CD4-positive, alpha-beta T cell treated with Interleukin-6 for 4 hours (primary cell): ENCODE measurements around the gene PCDH11Y.
"Not testable (repeated sequence)": the region's sequence is repeated elsewhere in the genome, so short reads cannot be mapped to it uniquely, and the experiment has no call there.

Source experiments
- DNase-seq: peaks from one replicate; pipeline ENCODE4 v3.0.0-alpha.2; 2020; ENCODE audit warnings: mixed read lengths

PCDH11Y gene, protein sequence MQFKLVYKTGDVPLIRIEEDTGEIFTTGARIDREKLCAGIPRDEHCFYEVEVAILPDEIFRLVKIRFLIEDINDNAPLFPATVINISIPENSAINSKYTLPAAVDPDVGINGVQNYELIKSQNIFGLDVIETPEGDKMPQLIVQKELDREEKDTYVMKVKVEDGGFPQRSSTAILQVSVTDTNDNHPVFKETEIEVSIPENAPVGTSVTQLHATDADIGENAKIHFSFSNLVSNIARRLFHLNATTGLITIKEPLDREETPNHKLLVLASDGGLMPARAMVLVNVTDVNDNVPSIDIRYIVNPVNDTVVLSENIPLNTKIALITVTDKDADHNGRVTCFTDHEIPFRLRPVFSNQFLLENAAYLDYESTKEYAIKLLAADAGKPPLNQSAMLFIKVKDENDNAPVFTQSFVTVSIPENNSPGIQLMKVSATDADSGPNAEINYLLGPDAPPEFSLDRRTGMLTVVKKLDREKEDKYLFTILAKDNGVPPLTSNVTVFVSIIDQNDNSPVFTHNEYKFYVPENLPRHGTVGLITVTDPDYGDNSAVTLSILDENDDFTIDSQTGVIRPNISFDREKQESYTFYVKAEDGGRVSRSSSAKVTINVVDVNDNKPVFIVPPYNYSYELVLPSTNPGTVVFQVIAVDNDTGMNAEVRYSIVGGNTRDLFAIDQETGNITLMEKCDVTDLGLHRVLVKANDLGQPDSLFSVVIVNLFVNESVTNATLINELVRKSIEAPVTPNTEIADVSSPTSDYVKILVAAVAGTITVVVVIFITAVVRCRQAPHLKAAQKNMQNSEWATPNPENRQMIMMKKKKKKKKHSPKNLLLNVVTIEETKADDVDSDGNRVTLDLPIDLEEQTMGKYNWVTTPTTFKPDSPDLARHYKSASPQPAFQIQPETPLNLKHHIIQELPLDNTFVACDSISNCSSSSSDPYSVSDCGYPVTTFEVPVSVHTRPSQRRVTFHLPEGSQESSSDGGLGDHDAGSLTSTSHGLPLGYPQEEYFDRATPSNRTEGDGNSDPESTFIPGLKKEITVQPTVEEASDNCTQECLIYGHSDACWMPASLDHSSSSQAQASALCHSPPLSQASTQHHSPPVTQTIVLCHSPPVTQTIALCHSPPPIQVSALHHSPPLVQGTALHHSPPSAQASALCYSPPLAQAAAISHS (N-terminal part only)

DNA sequence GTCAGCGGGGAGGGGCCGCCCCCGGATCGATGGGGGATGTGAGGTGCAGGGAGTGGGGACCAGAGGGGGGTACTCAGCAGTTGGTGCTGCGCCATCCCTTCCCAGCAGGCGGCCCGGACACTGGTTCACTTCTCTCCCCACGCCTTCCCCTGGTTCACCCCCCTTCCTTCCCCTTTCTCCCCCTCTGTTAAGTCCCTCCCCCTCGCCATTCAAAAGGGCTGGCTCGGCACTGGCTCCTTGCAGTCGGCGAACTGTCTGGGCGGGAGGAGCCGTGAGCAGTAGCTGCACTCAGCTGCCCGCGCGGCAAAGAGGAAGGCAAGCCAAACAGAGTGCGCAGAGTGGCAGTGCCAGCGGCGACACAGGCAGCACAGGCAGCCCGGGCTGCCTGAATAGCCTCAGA lies at the start of gene PCDH11Y:
Gene PCDH11Y, plus strand, starts transcription at position 240 of the 400 bp plus-strand sequence. CDS start 56,804 bp downstream, outside the sequence.
- DNase-seq: not testable (repeated sequence)

DNA sequence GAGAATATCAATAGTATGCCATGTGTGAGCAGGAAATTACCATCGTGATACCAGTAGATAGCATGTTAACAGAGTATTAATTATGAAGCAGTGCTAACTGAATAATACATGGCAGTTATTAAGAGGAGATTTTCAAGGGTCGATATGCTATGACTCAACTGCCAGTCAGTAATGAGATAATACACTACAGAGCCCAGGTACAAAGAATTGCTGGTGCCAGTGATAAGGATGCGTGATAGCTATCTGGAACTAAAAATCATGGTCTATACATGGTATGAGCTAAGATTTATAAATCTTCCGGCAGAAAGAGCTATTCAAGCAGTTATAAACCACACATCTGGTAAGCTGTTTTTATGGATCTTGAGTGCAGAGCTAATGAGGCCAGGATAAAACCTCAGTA lies 32.2 kb upstream of the PCDH11Y start:
- DNase-seq: not testable (repeated sequence)

GRCh38 chrY:4991743-4992400 lies 8.2 kb upstream of the PCDH11Y start:
- not testable (repeated sequence) for DNase-seq

GRCh38 chrY:4994892-4995291 lies 5.2 kb upstream of the PCDH11Y start:
- DNase-seq: not testable (repeated sequence)

DNA sequence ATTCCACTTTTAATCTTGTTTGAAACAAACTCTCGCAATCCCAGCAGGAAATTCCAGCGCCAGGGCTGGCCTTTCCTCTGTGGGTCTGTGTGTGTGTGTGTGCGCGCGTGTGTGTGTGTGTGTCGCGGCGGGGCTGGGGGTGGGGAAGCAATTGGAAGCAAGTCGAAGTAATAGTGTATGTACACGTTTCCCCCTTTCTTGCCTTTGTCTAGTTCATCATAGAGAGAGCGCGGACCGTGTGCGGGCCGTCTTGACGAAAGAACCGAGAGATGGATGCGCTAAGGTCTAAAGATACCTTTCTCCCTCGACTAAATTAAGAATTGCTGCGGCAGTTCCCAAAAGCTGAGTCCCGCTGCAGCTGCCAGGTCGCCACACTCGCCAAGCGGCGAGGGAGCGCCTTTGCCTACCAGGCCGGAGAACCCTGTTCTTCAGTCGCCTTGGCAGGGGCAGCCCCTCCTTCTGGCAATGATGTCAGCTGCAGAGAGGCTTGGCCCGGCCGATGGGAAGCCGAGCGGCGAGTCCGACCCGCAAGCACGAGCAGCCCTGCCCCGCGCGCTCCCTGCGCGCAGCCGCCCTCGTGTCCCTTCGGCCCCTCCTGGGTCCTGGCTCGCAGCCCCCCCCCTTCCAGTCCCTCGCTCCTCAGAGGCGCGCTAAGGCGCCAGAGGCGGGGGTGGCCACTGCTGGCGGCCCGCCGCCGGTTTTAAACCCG lies 2.5 kb downstream of the PCDH11Y start:
- DNase-seq: not testable (repeated sequence)

DNA sequence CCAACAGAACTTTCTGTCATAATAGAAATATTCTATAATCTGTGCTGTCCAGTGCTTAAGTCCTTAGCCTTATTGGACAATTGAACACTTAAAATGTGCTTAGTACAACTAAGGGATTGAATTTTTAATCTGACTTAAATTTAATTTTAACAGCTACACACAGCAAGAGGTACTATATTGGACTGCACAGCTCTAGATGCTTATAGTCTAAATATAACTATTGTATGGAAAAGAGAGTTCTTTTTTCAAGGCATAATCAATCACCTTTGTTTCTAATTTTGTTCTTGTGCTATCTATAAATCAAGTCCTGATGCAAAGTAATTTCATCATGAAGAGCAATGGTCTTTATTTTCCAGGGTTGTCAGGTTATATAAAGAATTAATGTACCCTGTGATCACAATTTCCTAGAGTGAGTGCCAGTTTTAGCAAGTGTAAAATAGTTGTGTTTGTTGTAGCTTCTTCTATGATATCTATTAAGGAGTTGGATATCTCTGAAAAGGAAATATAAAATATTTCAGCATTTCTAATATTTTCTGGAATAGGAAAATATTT lies 39.0 kb downstream of the PCDH11Y start:
- not testable (repeated sequence) for DNase-seq

DNA sequence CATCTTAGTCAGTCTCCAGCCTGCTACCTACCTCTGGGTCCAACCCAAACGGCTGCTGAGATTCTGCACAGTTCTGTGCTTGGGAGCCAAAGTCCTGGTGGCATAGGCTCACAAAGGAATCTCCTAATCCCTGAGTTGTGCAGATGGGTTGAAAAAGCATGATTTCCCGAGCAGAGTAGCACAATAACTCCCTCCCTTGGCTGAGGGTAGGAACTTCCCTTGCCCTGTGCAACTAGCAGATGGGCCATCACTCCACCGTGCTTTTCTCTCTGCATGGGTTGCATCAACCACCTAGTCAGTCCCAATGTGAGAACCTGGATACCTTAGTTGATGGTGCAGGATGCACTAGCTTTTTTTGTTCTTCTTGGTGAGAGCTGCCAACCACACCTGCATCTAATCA lies 82.9 kb downstream of the PCDH11Y start:
- DNase-seq: not testable (repeated sequence)

DNA sequence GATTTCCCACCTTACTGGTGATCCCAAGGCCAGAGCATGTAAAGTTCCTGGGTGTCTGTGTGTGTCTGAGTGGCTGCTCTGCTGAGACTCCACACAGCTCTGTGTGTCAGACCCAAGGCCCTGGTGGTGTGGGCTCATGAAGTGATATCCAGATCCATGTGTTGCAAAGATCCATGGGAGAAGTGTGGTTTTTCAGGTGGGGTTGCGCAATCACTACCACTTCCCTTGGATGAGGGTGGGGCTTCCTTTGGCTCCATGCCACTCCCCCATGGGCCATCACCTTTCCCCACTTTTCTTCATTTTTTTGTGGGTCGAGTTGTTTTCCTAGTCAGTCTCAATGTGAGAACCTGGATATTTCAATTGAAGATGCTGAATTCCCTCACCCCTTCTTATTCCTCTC lies 182.9 kb downstream of the PCDH11Y start:
- DNase-seq: not testable (repeated sequence)

DNA sequence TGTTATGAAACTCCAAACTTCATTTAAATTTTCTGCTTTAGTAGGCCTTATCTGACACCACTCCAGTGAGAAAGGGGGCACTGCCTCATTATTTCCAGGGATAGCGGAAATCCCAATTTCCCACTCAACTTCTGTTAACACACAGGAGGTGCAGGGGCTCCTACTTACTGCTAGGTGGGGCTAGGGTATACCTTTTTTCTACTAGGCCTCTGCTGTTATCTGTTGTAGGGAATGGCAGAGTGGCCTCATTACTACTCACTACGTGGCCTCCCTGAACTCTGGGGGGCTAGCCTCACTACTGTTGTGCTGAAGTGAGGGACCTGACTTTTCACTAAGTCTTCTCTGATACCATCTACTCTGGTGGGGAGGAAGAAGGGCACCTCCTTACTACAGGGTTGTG lies 215.0 kb downstream of the PCDH11Y start:
- not testable (repeated sequence) for DNase-seq

- DNase-seq: not testable (repeated sequence)
Measured at GRCh38 chrY:5324931-5325330, 324.8 kb downstream of the PCDH11Y start.

DNA sequence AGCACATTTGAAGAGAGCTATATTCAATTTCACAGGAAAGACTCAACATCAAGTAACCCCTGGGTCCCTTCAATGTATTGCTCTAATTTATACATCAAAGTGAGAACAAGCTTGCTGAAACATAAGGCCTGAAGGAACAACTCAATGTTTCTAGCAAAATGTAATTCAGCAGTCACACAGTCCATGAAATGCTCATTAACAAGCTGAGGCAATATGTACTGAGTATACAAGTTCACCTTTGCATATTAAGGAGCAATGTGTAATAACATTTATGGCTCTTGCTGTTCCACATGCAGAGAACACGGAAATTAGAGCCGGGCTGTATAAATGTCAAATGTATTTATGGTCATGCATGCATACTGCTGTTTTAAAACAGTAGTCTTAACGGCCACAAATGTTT lies 342.1 kb downstream of the PCDH11Y start:
- DNase-seq: not testable (repeated sequence)

DNA sequence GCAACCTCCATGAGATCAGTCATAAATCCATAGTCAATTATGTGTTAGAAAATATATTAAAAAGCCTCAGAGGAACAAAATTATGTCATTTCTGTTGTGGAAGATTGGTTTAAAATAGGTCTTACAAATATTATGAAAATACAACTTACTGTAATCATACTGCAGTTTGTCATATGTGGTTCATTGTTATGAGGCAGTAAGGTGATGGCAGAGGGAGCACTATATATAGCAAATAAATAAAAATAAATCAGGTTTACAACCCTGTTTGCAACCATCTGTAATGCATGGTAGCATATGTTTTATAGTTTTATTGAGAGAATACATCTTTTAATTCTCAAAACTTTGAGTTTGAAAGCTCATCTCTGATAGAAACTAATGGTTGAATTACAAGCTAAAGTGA lies 543.6 kb downstream of the PCDH11Y start:
- not testable (repeated sequence) for DNase-seq

- DNase-seq: not testable (repeated sequence)
Measured at GRCh38 chrY:5638589-5638988, 638.5 kb downstream of the PCDH11Y start.

GRCh38 chrY:5679265-5679664 lies 679.2 kb downstream of the PCDH11Y start:
- not testable (repeated sequence) for DNase-seq

DNA sequence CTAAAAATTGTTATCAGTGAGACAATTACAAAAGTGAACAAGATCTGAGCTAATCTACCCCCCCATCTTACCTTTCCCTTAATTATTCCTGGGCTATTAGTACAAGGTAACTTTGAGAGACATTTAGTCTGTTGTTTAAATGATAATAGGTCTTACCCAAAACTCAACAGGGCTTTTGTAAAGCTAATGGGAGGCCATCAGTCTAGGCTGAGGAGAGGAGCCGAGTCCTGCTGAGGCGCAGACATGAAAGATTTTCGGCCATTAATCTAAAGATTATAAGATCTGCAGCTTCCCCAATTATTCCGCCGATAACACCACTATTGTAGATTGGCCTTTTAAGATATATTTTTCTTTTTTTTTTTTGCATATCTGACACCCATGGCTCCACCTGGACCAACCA lies 708.6 kb downstream of the PCDH11Y start:
- not testable (repeated sequence) for DNase-seq

GRCh38 chrY:5709788-5710381 lies 709.8 kb downstream of the PCDH11Y start:
- not testable (repeated sequence) for DNase-seq

DNA sequence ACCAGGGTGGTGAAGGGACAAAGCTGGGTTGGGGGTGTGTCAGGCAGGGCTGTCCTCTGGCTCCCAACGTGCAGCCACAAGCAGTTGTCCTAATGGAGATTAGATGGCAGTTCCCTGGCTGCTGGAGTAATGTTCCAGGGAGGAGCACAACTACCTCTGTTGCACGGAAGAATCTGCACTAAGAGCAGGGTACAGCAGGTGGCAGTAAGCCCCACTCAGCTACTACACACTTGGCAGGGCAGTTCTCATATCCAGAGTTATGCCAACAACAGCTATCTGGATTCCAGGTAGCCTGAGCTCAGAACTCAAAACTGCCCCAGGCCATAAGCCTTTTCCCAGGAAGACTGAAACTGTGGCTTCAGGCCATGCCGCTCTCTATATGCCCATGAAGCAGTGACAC lies 761.3 kb downstream of the PCDH11Y start:
- DNase-seq: not testable (repeated sequence)

- not testable (repeated sequence) for DNase-seq
Measured at GRCh38 chrY:5776485-5776884, 776.4 kb downstream of the PCDH11Y start.
